Fibroblast of skin of left biceps (primary cell): ENCODE data around the gene OR4K17.
"Not testable (repeated sequence)": the region's sequence is repeated elsewhere in the genome, so short reads cannot be mapped to it uniquely, and the experiment has no call there.

Experiments
- DNase-seq, 2 experiments: peaks; one replicate each; pipeline ENCODE4 v3.0.0-alpha.2; 2013; ENCODE audit warnings: low read depth in 2 of 2

Gene OR4K17

DNA sequence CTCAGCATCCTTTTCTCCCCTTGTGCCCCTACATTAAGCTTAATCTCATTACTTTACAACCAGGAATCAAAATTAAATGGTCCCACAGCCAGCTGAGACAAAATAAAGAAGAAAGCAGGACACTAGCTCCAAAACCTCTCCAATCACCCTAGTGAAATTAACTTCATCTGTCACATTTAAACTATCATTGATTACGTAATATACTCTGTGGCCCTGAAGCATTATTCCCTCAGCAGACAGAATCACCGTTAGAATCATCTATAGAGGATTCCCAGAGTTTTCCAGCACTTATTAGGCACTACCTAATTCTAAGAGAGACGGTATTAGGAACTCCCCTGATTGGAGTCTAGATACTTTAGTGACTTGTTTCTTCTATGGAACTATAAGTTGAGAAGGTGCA, at the start of gene OR4K17:
TSS of gene OR4K17 (plus strand) at position 302 of the 400 bp plus-strand sequence. CDS start 6,761 bp downstream, outside the sequence.
- no peak for DNase-seq

GRCh38 chr14:20092050-20092449, 18.5 kb upstream of the OR4K17 start:
- DNase-seq: no peak

- no peak for DNase-seq
These were observed 17.1 kb upstream of the OR4K17 start for GRCh38 chr14:20093442-20093841.

GRCh38 chr14:20098926-20099770, 11.4 kb upstream of the OR4K17 start:
- not testable (repeated sequence) for DNase-seq

DNA sequence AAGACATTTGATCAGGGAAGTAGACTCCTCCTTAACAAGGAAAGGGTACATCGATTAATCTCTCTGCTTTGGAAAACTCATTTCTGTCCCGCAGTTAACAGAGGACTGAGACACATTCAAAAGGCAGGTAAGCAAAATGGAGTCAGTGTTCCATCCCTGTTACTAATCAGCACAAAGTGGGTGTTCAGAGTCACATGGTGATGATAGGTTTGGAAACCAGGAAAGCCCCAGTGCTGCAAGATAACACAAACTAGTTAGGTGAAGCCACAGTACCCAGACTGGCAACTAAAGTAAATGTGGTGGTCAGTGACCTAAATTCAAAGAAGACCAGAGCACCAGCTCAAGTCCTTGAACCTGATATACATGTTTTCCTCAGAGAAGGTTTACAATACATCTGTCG, 1.8 kb downstream of the OR4K17 start:
- no peak for DNase-seq

GRCh38 chr14:20116748-20117147, 6.2 kb downstream of the OR4K17 start:
- no peak for DNase-seq

DNA sequence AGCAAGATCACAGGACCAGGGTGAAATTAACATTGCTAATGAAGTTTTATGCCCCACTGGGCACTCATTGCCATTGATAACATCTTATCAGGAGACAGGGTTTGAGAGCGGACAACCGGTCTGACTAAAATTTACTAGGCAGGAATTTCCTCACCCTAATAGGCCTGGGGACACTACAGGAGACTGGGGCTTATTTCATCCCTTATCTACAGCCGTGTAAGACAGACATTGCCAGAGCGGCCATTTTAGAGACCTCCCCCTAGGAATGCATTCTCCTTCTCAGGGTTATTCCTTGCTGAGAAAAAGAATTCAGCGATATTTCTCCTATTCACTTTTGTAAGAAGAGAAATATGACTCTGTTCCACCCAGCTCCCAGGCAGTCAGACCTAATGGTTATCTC, 8.3 kb downstream of the OR4K17 start:
- DNase-seq: no peak

DNA sequence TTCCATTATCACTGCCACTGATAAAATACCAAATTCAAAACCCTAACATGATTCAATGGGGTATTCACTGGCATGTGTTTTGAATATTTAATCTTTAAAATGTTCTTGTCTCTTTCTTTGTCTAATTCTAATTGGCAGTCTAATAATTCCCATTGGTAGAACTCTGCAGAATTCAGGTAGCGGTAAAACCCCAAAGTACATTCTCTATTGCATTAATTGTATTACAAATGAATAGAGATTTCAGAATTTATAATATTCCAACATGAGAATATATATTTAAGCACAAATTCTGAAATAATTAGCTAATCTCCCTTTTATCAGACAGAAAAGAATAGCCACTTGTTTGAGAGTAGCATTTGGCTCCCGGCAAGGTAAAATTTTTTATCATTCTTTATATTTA, 28.0 kb downstream of the OR4K17 start, which contains the start of gene OR4N5:
TSS of gene OR4N5 (plus strand) at position 301 of the 400 bp plus-strand sequence. CDS start 4,916 bp downstream, outside the sequence.
- DNase-seq: no peak

GRCh38 chr14:20143911-20144310, 33.4 kb downstream of the OR4K17 start:
- no peak for DNase-seq

- no peak for DNase-seq
These were observed 34.3 kb downstream of the OR4K17 start for GRCh38 chr14:20144820-20145219.

GRCh38 chr14:20164462-20164861, 53.9 kb downstream of the OR4K17 start:
- DNase-seq: no peak

- no peak for DNase-seq
These were observed 56.6 kb downstream of the OR4K17 start for GRCh38 chr14:20167091-20167490.

- not testable (repeated sequence) for DNase-seq
These were observed 59.3 kb downstream of the OR4K17 start for GRCh38 chr14:20169852-20170251.
